HepG2 (cell line): ENCODE data around the gene BTF3L4. TPM values are rescaled to one million over a fixed set of nuclear protein-coding genes. Genes with fewer than 3 reads are reported as not detected.

Experiments
- ARNTL ChIP-seq: sonication (generic); formaldehyde crosslinking; IDR thresholded peaks from 2 replicates; pipeline ENCODE4 v1.4.0; 2020; ENCODE audit warnings: mild to moderate bottlenecking, missing genetic modification reagents
- GABPA ChIP-seq, 2 experiments: IDR thresholded peaks; 2 replicates each; pipeline ENCODE4 v1.6.1; 2011 to 2016; ENCODE audit warnings: low read depth in 2 of 2, low read length in 1 of 2, missing biosample characterization in 1 of 2, missing genetic modification characterization in 1 of 2
- HOXA5 ChIP-seq: sonication (generic); formaldehyde crosslinking; IDR thresholded peaks from 2 replicates; pipeline ENCODE4 v1.4.0; 2020; ENCODE audit warnings: missing genetic modification reagents
- MIER2 ChIP-seq: IDR thresholded peaks from 2 replicates; pipeline ENCODE4 v1.6.1; 2016; ENCODE audit warnings: missing biosample characterization, missing genetic modification reagents
- MLLT10 ChIP-seq: sonication (generic); formaldehyde crosslinking; IDR thresholded peaks from 2 replicates; pipeline ENCODE4 v1.4.0; 2020; ENCODE audit warnings: missing genetic modification reagents
- NR3C1 ChIP-seq: sonication (generic); formaldehyde crosslinking; IDR thresholded peaks from 2 replicates; pipeline ENCODE4 v1.4.0; 2020; ENCODE audit warnings: missing genetic modification reagents
- TOE1 ChIP-seq: sonication (generic); formaldehyde crosslinking; IDR thresholded peaks from 2 replicates; pipeline ENCODE4 v1.4.0; 2020; ENCODE audit warnings: mild to moderate bottlenecking, missing genetic modification reagents
- ZC3H13 ChIP-seq: sonication (generic); formaldehyde crosslinking; IDR thresholded peaks from 2 replicates; pipeline ENCODE4 v1.8.1; 2023; ENCODE audit warnings: mild to moderate bottlenecking, missing genetic modification reagents, moderate library complexity
- ZNF292 ChIP-seq: sonication (generic); formaldehyde crosslinking; IDR thresholded peaks from 2 replicates; pipeline ENCODE4 v1.8.1; 2022; ENCODE audit warnings: mild to moderate bottlenecking, low read depth, missing genetic modification reagents, borderline replicate concordance
- ZNF317 ChIP-seq: sonication (generic); formaldehyde crosslinking; IDR thresholded peaks from 2 replicates; pipeline ENCODE4 v1.5.0; 2020; ENCODE audit warnings: mild to moderate bottlenecking, missing genetic modification reagents
- ZNF350 ChIP-seq: sonication (generic); formaldehyde crosslinking; IDR thresholded peaks from 2 replicates; pipeline ENCODE4 v1.4.0; 2020; ENCODE audit warnings: mild to moderate bottlenecking, low read depth, missing genetic modification reagents, borderline replicate concordance
- ZNF615 ChIP-seq: sonication (generic); formaldehyde crosslinking; IDR thresholded peaks from 2 replicates; pipeline ENCODE4 v1.5.0; 2020; ENCODE audit warnings: mild to moderate bottlenecking, missing genetic modification reagents, borderline replicate concordance
- ZNF646 ChIP-seq: sonication (generic); formaldehyde crosslinking; IDR thresholded peaks from 2 replicates; pipeline ENCODE4 v1.9.0; 2021; ENCODE audit warnings: mild to moderate bottlenecking, missing genetic modification reagents
- ZSCAN9 ChIP-seq: IDR thresholded peaks from 2 replicates; pipeline ENCODE4 v1.6.1; 2016; ENCODE audit warnings: borderline replicate concordance
- polyA plus RNA-seq, 8 experiments: library from polyadenylated mRNA; depleted of rRNA in 3 of 8; stranded (reverse) in 7 of 8; unstranded in 1 of 8; fragments of >200 nt; fragmentation: Illumina TruSeq in 4 of 8; extraction: Trizol in 4 of 8; gene quantifications; 2 replicates each; pipeline versions ENCODE4 v1.2.1 to v1.2.3, GENCODE V29; 2011 to 2016; ENCODE audit warnings: low read depth in 4 of 8, missing spikeins in 1 of 8, mixed read lengths in 1 of 8; ENCODE audit not compliant: insufficient read depth in 1 of 8
- total RNA-seq, 5 experiments: library from RNA; depleted of rRNA; stranded (reverse); fragments of >200 nt; fragmentation: Illumina TruSeq; extraction: Trizol; gene quantifications; 2 replicates each; pipeline ENCODE4 v1.2.3, GENCODE V29; 2016; ENCODE audit warnings: low read depth in 1 of 5
- TF ChIP-seq, protein P1 (sequence below), 2 experiments: IDR thresholded peaks; 2 replicates each; pipeline ENCODE4 v1.6.1; 2011 to 2012; ENCODE audit warnings: low read length in 2 of 2, borderline replicate concordance in 1 of 2, low read depth in 1 of 2, mild to moderate bottlenecking in 1 of 2, moderate library complexity in 1 of 2
- TF ChIP-seq, protein P2 (sequence below): sonication (generic); formaldehyde crosslinking; IDR thresholded peaks from 2 replicates; pipeline ENCODE4 v1.8.1; 2023; ENCODE audit warnings: mild to moderate bottlenecking, missing genetic modification reagents
- TF ChIP-seq, protein P3 (sequence below): IDR thresholded peaks from 2 replicates; pipeline ENCODE4 v1.6.1; 2016; ENCODE audit warnings: mild to moderate bottlenecking, missing biosample characterization, missing genetic modification reagents

Gene BTF3L4
- total and polyA plus RNA-seq, 2 of the 13 experiments (the other 11 are each of a cell fraction or from before 2014, with no cell fraction given), result 59.0 to 74.3 TPM

GRCh38 chr1:52033190-52034049 lies 22.7 kb upstream of the BTF3L4 start, which contains the start of gene KTI12 (continued):
- TF ChIP-seq GABPA (IDR thresholded peaks at IDR 0.05; ENCODE audit: low read depth, low read length) (peak; percentile 88), GABPA (CRISPR knock-in tag; IDR thresholded peaks at IDR 0.05; ENCODE audit: low read depth) (peak; percentile 97), ZNF646 (CRISPR knock-in tag) (no peak; the same call in 1 of the 2 replicates), HOXA5 (0 out of 2 replicates have a peak, but pooled peaks have one; percentile 23), NR3C1 (CRISPR knock-in tag) (no peak), ZNF615 (CRISPR knock-in tag) (no peak), TOE1 (no peak), MLLT10 (CRISPR knock-in tag) (no peak), ZNF350 (CRISPR knock-in tag) (peak; percentile 73; the same call in 1 of the 2 replicates), MIER2 (CRISPR knock-in tag) (no peak), ARNTL (CRISPR knock-in tag) (0 out of 2 replicates have a peak, but pooled peaks have one; percentile 43), ZC3H13 (no peak; the same call in 1 of the 2 replicates), ZNF292 (CRISPR knock-in tag) (peak; percentile 86), ZNF317 (peak; percentile 66), ZSCAN9 (0 out of 2 replicates have a peak, but pooled peaks have one; percentile 26)
- TF ChIP-seq, protein P1, sequence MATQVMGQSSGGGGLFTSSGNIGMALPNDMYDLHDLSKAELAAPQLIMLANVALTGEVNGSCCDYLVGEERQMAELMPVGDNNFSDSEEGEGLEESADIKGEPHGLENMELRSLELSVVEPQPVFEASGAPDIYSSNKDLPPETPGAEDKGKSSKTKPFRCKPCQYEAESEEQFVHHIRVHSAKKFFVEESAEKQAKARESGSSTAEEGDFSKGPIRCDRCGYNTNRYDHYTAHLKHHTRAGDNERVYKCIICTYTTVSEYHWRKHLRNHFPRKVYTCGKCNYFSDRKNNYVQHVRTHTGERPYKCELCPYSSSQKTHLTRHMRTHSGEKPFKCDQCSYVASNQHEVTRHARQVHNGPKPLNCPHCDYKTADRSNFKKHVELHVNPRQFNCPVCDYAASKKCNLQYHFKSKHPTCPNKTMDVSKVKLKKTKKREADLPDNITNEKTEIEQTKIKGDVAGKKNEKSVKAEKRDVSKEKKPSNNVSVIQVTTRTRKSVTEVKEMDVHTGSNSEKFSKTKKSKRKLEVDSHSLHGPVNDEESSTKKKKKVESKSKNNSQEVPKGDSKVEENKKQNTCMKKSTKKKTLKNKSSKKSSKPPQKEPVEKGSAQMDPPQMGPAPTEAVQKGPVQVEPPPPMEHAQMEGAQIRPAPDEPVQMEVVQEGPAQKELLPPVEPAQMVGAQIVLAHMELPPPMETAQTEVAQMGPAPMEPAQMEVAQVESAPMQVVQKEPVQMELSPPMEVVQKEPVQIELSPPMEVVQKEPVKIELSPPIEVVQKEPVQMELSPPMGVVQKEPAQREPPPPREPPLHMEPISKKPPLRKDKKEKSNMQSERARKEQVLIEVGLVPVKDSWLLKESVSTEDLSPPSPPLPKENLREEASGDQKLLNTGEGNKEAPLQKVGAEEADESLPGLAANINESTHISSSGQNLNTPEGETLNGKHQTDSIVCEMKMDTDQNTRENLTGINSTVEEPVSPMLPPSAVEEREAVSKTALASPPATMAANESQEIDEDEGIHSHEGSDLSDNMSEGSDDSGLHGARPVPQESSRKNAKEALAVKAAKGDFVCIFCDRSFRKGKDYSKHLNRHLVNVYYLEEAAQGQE (IDR thresholded peaks at IDR 0.05; ENCODE audit: borderline replicate concordance in 1 of 2, low read depth in 1 of 2, low read length in 2 of 2), result 0 out of 4 replicates have a peak, but pooled peaks of 1 of the 2 experiments have one; percentile 9
- TF ChIP-seq, protein P2, sequence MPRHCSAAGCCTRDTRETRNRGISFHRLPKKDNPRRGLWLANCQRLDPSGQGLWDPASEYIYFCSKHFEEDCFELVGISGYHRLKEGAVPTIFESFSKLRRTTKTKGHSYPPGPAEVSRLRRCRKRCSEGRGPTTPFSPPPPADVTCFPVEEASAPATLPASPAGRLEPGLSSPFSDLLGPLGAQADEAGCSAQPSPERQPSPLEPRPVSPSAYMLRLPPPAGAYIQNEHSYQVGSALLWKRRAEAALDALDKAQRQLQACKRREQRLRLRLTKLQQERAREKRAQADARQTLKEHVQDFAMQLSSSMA (CRISPR knock-in tag), result no peak
- TF ChIP-seq, protein P3, sequence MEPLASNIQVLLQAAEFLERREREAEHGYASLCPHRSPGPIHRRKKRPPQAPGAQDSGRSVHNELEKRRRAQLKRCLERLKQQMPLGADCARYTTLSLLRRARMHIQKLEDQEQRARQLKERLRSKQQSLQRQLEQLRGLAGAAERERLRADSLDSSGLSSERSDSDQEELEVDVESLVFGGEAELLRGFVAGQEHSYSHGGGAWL (CRISPR knock-in tag), result peak; percentile 79
